ENCODE results near the gene IFNG.
A peak's percentile ranks its signal among the peaks of the same experiment; 100 is the strongest.
"Not testable (repeated sequence)": the region's sequence is repeated elsewhere in the genome, so short reads cannot be mapped to it uniquely, and the experiment has no call there.

The IFNG gene

DNA sequence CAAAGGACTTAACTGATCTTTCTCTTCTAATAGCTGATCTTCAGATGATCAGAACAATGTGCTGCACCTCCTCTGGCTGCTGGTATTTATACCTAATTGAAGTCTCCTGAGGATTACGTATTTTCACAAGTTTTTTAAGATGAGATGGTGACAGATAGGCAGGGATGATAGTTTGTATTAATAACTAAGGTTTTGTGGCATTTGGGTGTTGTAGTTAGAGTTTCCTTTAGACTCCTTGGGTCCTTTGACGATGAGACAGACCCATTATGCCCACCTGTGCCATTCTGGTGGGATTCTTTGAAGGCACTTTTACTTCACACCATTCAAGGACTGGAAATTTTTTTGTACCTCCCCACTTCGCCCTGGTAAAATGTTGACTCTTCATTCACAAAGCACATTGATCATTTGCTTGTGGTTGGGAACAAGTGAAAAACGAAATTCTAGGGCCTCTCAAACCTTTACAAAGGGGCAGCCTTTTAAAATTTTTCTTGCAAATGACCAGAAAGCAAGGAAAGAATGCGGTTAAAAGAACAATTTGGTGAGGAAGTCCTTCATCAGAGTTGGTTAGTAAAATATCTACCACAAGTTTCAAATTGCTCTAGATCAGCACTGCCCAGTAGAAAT, at the start of gene IFNG:
Gene IFNG (minus strand): TSS at position 60 of the 624 bp plus-strand sequence. CDS start 125 bp downstream, outside the sequence.
- DNase-seq (ENCODE audit: low read depth), result no peak
- in situ Hi-C loops (cut with HindIII; ENCODE audit: low sequenced_read_pairs), result no loop called here
- no peak within 1 kb of the TSS for H3K4me3 ChIP-seq (ENCODE audit: low read depth, low read length)
- TF ChIP-seq, protein P1, sequence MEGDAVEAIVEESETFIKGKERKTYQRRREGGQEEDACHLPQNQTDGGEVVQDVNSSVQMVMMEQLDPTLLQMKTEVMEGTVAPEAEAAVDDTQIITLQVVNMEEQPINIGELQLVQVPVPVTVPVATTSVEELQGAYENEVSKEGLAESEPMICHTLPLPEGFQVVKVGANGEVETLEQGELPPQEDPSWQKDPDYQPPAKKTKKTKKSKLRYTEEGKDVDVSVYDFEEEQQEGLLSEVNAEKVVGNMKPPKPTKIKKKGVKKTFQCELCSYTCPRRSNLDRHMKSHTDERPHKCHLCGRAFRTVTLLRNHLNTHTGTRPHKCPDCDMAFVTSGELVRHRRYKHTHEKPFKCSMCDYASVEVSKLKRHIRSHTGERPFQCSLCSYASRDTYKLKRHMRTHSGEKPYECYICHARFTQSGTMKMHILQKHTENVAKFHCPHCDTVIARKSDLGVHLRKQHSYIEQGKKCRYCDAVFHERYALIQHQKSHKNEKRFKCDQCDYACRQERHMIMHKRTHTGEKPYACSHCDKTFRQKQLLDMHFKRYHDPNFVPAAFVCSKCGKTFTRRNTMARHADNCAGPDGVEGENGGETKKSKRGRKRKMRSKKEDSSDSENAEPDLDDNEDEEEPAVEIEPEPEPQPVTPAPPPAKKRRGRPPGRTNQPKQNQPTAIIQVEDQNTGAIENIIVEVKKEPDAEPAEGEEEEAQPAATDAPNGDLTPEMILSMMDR (IDR thresholded peaks at IDR 0.05; ENCODE audit: low read depth, low read length, missing control alignments), result no peak

DNA sequence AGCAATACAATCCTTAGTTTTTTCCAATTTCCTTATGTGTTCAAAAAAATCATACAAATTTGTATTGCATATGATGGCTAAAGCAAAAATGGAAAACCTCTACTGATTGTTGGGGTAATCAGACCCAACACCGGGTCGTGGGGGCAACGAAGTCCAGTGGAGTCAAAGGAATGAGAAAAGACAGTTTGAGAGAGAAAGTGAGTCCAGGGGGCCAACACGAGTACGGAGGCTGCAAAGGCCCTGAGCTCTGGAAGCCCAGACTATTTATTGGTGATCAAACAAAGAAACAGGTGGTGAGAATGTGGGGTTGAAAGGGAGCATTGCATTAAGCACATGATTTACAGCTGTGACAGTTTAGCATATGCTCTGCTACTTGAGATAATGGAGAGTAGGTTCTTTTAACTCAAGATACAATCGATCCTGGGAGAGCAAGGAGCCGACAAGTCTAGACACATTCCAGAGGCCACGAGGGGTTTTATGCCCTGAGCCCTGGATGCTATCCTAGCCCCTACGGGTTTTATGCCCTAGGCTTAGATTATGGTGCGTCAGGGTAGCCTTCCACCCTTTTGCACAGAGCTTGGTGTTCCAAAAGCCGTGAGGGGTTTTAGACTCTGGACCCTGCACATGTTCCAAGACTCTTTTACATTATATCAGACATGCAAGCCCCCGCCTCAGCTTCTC, 49.6 kb upstream of the IFNG start:
- in situ Hi-C loops (cut with HindIII; ENCODE audit: low sequenced_read_pairs); DNase-seq (ENCODE audit: low read depth): not testable (repeated sequence)

DNA sequence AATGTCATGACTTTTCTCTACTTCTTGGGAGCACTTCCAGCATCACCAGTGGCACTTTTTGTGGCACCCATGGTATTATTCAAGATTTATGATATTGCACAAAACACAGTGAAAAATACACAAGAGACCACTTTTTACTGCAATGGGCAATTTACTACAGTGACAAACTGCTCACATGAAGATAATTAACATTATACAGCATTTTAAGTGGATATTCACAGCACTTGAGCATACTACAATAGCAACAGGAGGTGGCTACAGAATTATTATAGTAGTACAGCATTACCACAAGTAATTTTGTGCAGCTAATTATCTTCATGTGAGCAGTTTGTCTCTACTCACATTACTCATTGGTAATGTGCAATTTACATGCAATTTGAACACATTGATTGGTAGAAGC, 47.7 kb upstream of the IFNG start:
- H3K4me3 ChIP-seq (ENCODE audit: low read depth, low read length), result no peak overlapping the region
- TF ChIP-seq, protein P1 (IDR thresholded peaks at IDR 0.05; ENCODE audit: low read depth, low read length, missing control alignments), result no peak
- in situ Hi-C loops (cut with HindIII; ENCODE audit: low sequenced_read_pairs), result no loop called here
- DNase-seq (ENCODE audit: low read depth), result no peak

More for the DNA sequence above, 49.6 kb upstream of the IFNG start:
- H3K4me3 ChIP-seq (ENCODE audit: low read depth, low read length), result not testable (repeated sequence)

DNA sequence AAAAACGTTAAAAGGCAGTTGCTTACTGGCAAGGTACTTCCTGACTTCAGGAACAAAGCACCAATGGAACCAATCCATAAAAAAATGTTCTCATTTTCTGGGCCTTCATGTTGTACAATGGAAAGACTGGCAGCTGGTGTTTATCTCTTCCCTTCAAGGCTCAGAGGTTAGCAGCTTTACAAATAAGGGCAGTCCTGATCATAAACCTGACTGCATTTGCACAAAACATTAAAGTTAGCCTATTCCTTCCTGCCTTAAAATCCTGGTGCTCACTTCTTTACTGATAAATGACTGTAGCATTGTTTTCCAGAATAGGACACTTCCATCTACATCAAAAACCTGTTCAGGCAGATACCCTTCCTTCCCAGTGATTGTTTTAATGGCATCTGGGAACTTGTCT, 46.9 kb upstream of the IFNG start:
- in situ Hi-C loops (cut with HindIII; ENCODE audit: low sequenced_read_pairs), result no loop called here
- H3K4me3 ChIP-seq (ENCODE audit: low read depth, low read length), result no peak overlapping the region
- DNase-seq (ENCODE audit: low read depth), result no peak
- TF ChIP-seq, protein P1 (IDR thresholded peaks at IDR 0.05; ENCODE audit: low read depth, low read length, missing control alignments), result no peak

DNA sequence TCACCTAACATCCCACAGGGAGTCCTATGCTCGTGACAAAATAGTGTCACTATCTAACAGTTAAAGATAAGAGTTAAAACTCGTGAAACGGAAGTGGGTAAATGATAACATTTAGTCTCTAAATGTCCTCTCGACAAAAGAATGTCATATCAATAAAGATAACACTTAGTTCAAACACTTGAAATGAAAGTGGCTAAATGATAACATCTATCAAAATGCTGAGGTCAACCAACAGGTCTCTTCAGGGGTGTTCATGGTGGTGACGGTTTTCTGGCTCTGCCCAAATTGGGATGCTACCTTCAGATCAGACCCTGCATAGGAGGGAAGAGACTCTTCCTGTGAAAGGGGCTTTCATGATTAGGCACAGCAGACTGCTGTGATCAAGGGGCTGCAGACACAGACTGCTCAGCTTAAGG, 43.9 kb upstream of the IFNG start:
- no peak for DNase-seq (ENCODE audit: low read depth)
- TF ChIP-seq, protein P1 (IDR thresholded peaks at IDR 0.05; ENCODE audit: low read depth, low read length, missing control alignments), result no peak
- no peak overlapping the region for H3K4me3 ChIP-seq (ENCODE audit: low read depth, low read length)
- in situ Hi-C loops (cut with HindIII; ENCODE audit: low sequenced_read_pairs), result no loop called here

DNA sequence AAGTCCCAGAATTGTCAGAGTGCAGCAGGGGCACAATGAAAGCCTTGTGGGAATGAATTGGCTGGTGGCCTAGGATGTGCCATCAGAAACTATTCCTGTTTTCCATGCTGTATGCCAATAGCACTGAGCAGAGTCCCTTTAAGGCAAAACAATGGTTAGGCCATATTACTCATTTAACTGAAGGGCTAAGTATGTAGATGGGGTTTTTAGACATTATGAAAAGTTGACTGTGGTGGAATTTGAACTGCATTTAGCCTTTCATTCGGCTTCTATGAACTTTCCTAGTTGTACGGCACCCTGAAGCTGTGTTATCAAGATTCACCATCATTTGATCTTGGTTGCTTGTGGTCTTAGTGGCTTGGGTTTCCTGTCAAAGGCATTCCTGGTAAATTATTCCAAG, 41.3 kb upstream of the IFNG start:
- in situ Hi-C loops (cut with HindIII; ENCODE audit: low sequenced_read_pairs), result no loop called here

DNA sequence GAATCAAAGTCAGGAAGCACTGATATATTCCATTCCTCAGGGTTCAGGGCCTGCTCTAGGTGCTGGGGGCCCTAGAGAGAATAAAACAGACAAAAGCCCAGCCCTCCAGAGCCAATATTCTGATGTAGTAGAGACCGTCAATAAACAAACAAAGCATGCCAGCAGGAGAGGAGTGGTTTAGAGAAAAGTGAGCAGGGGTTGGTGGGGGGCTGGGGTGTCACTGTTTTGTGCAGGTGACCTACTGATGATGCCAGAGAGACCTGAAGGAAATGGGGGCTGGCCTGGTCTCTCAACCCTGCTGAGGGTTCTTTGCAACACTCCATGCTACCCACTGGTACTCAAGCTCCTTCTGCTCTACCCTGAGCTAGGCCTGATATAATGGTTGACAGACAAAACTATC, 39.6 kb upstream of the IFNG start:
- DNase-seq (ENCODE audit: low read depth), result no peak
- in situ Hi-C loops (cut with HindIII; ENCODE audit: low sequenced_read_pairs), result no loop called here
- TF ChIP-seq, protein P1 (IDR thresholded peaks at IDR 0.05; ENCODE audit: low read depth, low read length, missing control alignments), result no peak
- no peak overlapping the region for H3K4me3 ChIP-seq (ENCODE audit: low read depth, low read length)

More for the DNA sequence above, 41.3 kb upstream of the IFNG start:
- H3K4me3 ChIP-seq (ENCODE audit: low read depth, low read length), result no peak overlapping the region
- TF ChIP-seq, protein P1 (IDR thresholded peaks at IDR 0.05; ENCODE audit: low read depth, low read length, missing control alignments), result no peak
- DNase-seq (ENCODE audit: low read depth), result peak; percentile 31

All from astrocyte of the cerebellum (primary cell).